ENCODE data around the gene MAP4K5.

MAP4K5 gene

GRCh38 chr14:50432131-50432530 lies 100.2 kb downstream of the MAP4K5 start:
- Histone ChIP-seq H3K36me3 (ENCODE audit: control insufficient read depth, insufficient read depth, low read length, severe bottlenecking) (peaks cover 60% of the 10 kb centered on the region), H3K4me3 (ENCODE audit: low read length) (no peak overlapping the region), H3K9ac (ENCODE audit: low read length) (no peak overlapping the region), H3K9me3 (ENCODE audit: control insufficient read depth, low read length) (no peaks in the 10 kb centered on the region), H3K4me1 (ENCODE audit: control insufficient read depth, insufficient read depth, low read length) (no peaks in the 10 kb centered on the region), H3K27me3 (replicated peaks; ENCODE audit: control insufficient read depth, insufficient read depth, low read length) (no peaks in the 10 kb centered on the region)
- DNase-seq (ENCODE audit: low read depth), result no peak

- H3K4me3 ChIP-seq (ENCODE audit: low read length), result peak overlapping the region; percentile 67
- H3K27me3 ChIP-seq (replicated peaks; ENCODE audit: control insufficient read depth, insufficient read depth, low read length), result no peaks in the 10 kb centered on the region
- peak overlapping the region; percentile 59 for H3K9ac ChIP-seq (ENCODE audit: low read length)
- peaks cover 14% of the 10 kb centered on the region for H3K4me1 ChIP-seq (ENCODE audit: control insufficient read depth, insufficient read depth, low read length)
- DNase-seq (ENCODE audit: low read depth), result peak; percentile 77
- H3K36me3 ChIP-seq (ENCODE audit: control insufficient read depth, insufficient read depth, low read length, severe bottlenecking), result peaks cover 46% of the 10 kb centered on the region
- no peaks in the 10 kb centered on the region for H3K9me3 ChIP-seq (ENCODE audit: control insufficient read depth, low read length)
These were observed 106.6 kb downstream of the MAP4K5 start for GRCh38 chr14:50425816-50426215.

- H3K9ac ChIP-seq (ENCODE audit: low read length), result no peak overlapping the region
- no peak overlapping the region for H3K4me3 ChIP-seq (ENCODE audit: low read length)
- H3K27me3 ChIP-seq (replicated peaks; ENCODE audit: control insufficient read depth, insufficient read depth, low read length), result no peaks in the 10 kb centered on the region
- DNase-seq (ENCODE audit: low read depth), result no peak
- no peaks in the 10 kb centered on the region for H3K9me3 ChIP-seq (ENCODE audit: control insufficient read depth, low read length)
- H3K36me3 ChIP-seq (ENCODE audit: control insufficient read depth, insufficient read depth, low read length, severe bottlenecking), result peaks cover 52% of the 10 kb centered on the region
- peaks cover 14% of the 10 kb centered on the region for H3K4me1 ChIP-seq (ENCODE audit: control insufficient read depth, insufficient read depth, low read length)
These were observed 107.3 kb downstream of the MAP4K5 start for GRCh38 chr14:50425105-50425504.

GRCh38 chr14:50423529-50423928 lies 108.8 kb downstream of the MAP4K5 start:
- DNase-seq (ENCODE audit: low read depth), result no peak
- no peaks in the 10 kb centered on the region for H3K27me3 ChIP-seq (replicated peaks; ENCODE audit: control insufficient read depth, insufficient read depth, low read length)
- no peak overlapping the region for H3K9ac ChIP-seq (ENCODE audit: low read length)
- peaks cover 14% of the 10 kb centered on the region for H3K4me1 ChIP-seq (ENCODE audit: control insufficient read depth, insufficient read depth, low read length)
- no peak overlapping the region for H3K4me3 ChIP-seq (ENCODE audit: low read length)
- H3K9me3 ChIP-seq (ENCODE audit: control insufficient read depth, low read length), result no peaks in the 10 kb centered on the region
- H3K36me3 ChIP-seq (ENCODE audit: control insufficient read depth, insufficient read depth, low read length, severe bottlenecking), result peaks cover 66% of the 10 kb centered on the region

GRCh38 chr14:50421499-50421898 lies 110.9 kb downstream of the MAP4K5 start:
- Histone ChIP-seq H3K27me3 (replicated peaks; ENCODE audit: control insufficient read depth, insufficient read depth, low read length) (no peaks in the 10 kb centered on the region), H3K36me3 (ENCODE audit: control insufficient read depth, insufficient read depth, low read length, severe bottlenecking) (peaks cover 67% of the 10 kb centered on the region), H3K9me3 (ENCODE audit: control insufficient read depth, low read length) (no peaks in the 10 kb centered on the region), H3K9ac (ENCODE audit: low read length) (no peak overlapping the region), H3K4me3 (ENCODE audit: low read length) (no peak overlapping the region), H3K4me1 (ENCODE audit: control insufficient read depth, insufficient read depth, low read length) (peaks cover 19% of the 10 kb centered on the region)
- no peak for DNase-seq (ENCODE audit: low read depth)

GRCh38 chr14:50417853-50418252 lies 114.5 kb downstream of the MAP4K5 start:
- Histone ChIP-seq H3K4me3 (ENCODE audit: low read length) (no peak overlapping the region), H3K36me3 (ENCODE audit: control insufficient read depth, insufficient read depth, low read length, severe bottlenecking) (peaks cover 52% of the 10 kb centered on the region), H3K9ac (ENCODE audit: low read length) (no peak overlapping the region), H3K9me3 (ENCODE audit: control insufficient read depth, low read length) (no peaks in the 10 kb centered on the region), H3K4me1 (ENCODE audit: control insufficient read depth, insufficient read depth, low read length) (peaks cover 8% of the 10 kb centered on the region), H3K27me3 (replicated peaks; ENCODE audit: control insufficient read depth, insufficient read depth, low read length) (no peaks in the 10 kb centered on the region)
- peak; percentile 88 for DNase-seq (ENCODE audit: low read depth)

GRCh38 chr14:50410921-50411320 lies 121.4 kb downstream of the MAP4K5 start:
- peaks cover 3% of the 10 kb centered on the region for H3K36me3 ChIP-seq (ENCODE audit: control insufficient read depth, insufficient read depth, low read length, severe bottlenecking)
- H3K27me3 ChIP-seq (replicated peaks; ENCODE audit: control insufficient read depth, insufficient read depth, low read length), result no peaks in the 10 kb centered on the region
- H3K9me3 ChIP-seq (ENCODE audit: control insufficient read depth, low read length), result no peaks in the 10 kb centered on the region
- H3K9ac ChIP-seq (ENCODE audit: low read length), result no peak overlapping the region
- peaks cover 24% of the 10 kb centered on the region for H3K4me1 ChIP-seq (ENCODE audit: control insufficient read depth, insufficient read depth, low read length)
- DNase-seq (ENCODE audit: low read depth), result peak; percentile 76
- no peak overlapping the region for H3K4me3 ChIP-seq (ENCODE audit: low read length)

GRCh38 chr14:50410071-50410470 lies 122.3 kb downstream of the MAP4K5 start:
- H3K4me3 ChIP-seq (ENCODE audit: low read length), result no peak overlapping the region
- H3K36me3 ChIP-seq (ENCODE audit: control insufficient read depth, insufficient read depth, low read length, severe bottlenecking), result no peaks in the 10 kb centered on the region
- H3K4me1 ChIP-seq (ENCODE audit: control insufficient read depth, insufficient read depth, low read length), result peaks cover 24% of the 10 kb centered on the region
- no peaks in the 10 kb centered on the region for H3K27me3 ChIP-seq (replicated peaks; ENCODE audit: control insufficient read depth, insufficient read depth, low read length)
- DNase-seq (ENCODE audit: low read depth), result no peak
- H3K9me3 ChIP-seq (ENCODE audit: control insufficient read depth, low read length), result no peaks in the 10 kb centered on the region
- no peak overlapping the region for H3K9ac ChIP-seq (ENCODE audit: low read length)

- Histone ChIP-seq H3K9ac (ENCODE audit: low read length) (no peak overlapping the region), H3K4me1 (ENCODE audit: control insufficient read depth, insufficient read depth, low read length) (peaks cover 24% of the 10 kb centered on the region), H3K4me3 (ENCODE audit: low read length) (peak overlapping the region; percentile 13), H3K9me3 (ENCODE audit: control insufficient read depth, low read length) (no peaks in the 10 kb centered on the region), H3K27me3 (replicated peaks; ENCODE audit: control insufficient read depth, insufficient read depth, low read length) (no peaks in the 10 kb centered on the region), H3K36me3 (ENCODE audit: control insufficient read depth, insufficient read depth, low read length, severe bottlenecking) (no peaks in the 10 kb centered on the region)
- DNase-seq (ENCODE audit: low read depth), result no peak
These were observed 125.1 kb downstream of the MAP4K5 start for GRCh38 chr14:50407111-50407812.

GRCh38 chr14:50403419-50403818 lies 128.9 kb downstream of the MAP4K5 start:
- H3K9me3 ChIP-seq (ENCODE audit: control insufficient read depth, low read length), result no peaks in the 10 kb centered on the region
- DNase-seq (ENCODE audit: low read depth), result peak; percentile 39
- H3K36me3 ChIP-seq (ENCODE audit: control insufficient read depth, insufficient read depth, low read length, severe bottlenecking), result no peaks in the 10 kb centered on the region
- H3K9ac ChIP-seq (ENCODE audit: low read length), result no peak overlapping the region
- peaks cover 14% of the 10 kb centered on the region for H3K4me1 ChIP-seq (ENCODE audit: control insufficient read depth, insufficient read depth, low read length)
- no peaks in the 10 kb centered on the region for H3K27me3 ChIP-seq (replicated peaks; ENCODE audit: control insufficient read depth, insufficient read depth, low read length)
- no peak overlapping the region for H3K4me3 ChIP-seq (ENCODE audit: low read length)

GRCh38 chr14:50402965-50403364 lies 129.4 kb downstream of the MAP4K5 start:
- no peak for DNase-seq (ENCODE audit: low read depth)
- H3K36me3 ChIP-seq (ENCODE audit: control insufficient read depth, insufficient read depth, low read length, severe bottlenecking), result no peaks in the 10 kb centered on the region
- no peaks in the 10 kb centered on the region for H3K27me3 ChIP-seq (replicated peaks; ENCODE audit: control insufficient read depth, insufficient read depth, low read length)
- peaks cover 14% of the 10 kb centered on the region for H3K4me1 ChIP-seq (ENCODE audit: control insufficient read depth, insufficient read depth, low read length)
- no peak overlapping the region for H3K9ac ChIP-seq (ENCODE audit: low read length)
- no peak overlapping the region for H3K4me3 ChIP-seq (ENCODE audit: low read length)
- no peaks in the 10 kb centered on the region for H3K9me3 ChIP-seq (ENCODE audit: control insufficient read depth, low read length)

GRCh38 chr14:50400461-50400860 lies 131.9 kb downstream of the MAP4K5 start:
- Histone ChIP-seq H3K27me3 (replicated peaks; ENCODE audit: control insufficient read depth, insufficient read depth, low read length) (no peaks in the 10 kb centered on the region), H3K4me3 (ENCODE audit: low read length) (no peak overlapping the region), H3K9me3 (ENCODE audit: control insufficient read depth, low read length) (no peaks in the 10 kb centered on the region), H3K36me3 (ENCODE audit: control insufficient read depth, insufficient read depth, low read length, severe bottlenecking) (no peaks in the 10 kb centered on the region), H3K9ac (ENCODE audit: low read length) (no peak overlapping the region), H3K4me1 (ENCODE audit: control insufficient read depth, insufficient read depth, low read length) (peaks cover 19% of the 10 kb centered on the region)
- no peak for DNase-seq (ENCODE audit: low read depth)
